Adrenal gland (tissue), 12 donors: ENCODE results near the gene RSL1D1. TPM values are rescaled to one million over a fixed set of nuclear protein-coding genes. Genes with fewer than 3 reads are reported as not detected.
A peak's percentile ranks its signal among the peaks of the same experiment; 100 is the strongest.

Experiments used
- DNase-seq, 7 donors: peaks; one replicate each; pipeline ENCODE4 v3.0.0-alpha.2; 2019 to 2020
- H3K27ac ChIP-seq, 5 donors: fragments of 200-600 bp; sonication (generic) in 4 of 5; 1 replicate in 3 of 5; 2 replicates in 2 of 5; pipeline versions ENCODE4 v1.5.1 to v1.8.0; 2016 to 2020; ENCODE audit warnings: mild to moderate bottlenecking in 1 of 5
- H3K27me3 ChIP-seq: fragments of 200-600 bp; 2 replicates; pipeline ENCODE4 v1.8.0; 2021
- H3K36me3 ChIP-seq, 2 donors: fragments of 200-600 bp; replicated peaks in 1 of 2; 1 replicate in 1 of 2; 2 replicates in 1 of 2; pipeline versions ENCODE4 v1.5.1 to v1.8.0; 2018 to 2022
- H3K4me1 ChIP-seq, 2 donors: fragments of 200-600 bp; replicated peaks in 1 of 2; 1 replicate in 1 of 2; 2 replicates in 1 of 2; pipeline versions ENCODE4 v1.5.1 to v1.8.0; 2018 to 2021
- H3K4me3 ChIP-seq, 4 donors: fragments of 200-600 bp; sonication (generic) in 3 of 4; one replicate each; pipeline ENCODE4 v1.5.1; 2016 to 2018
- H3K9me3 ChIP-seq, 3 donors: fragments of 200-600 bp; sonication (generic) in 1 of 3; replicated peaks in 1 of 3; 1 replicate in 2 of 3; 2 replicates in 1 of 3; pipeline versions ENCODE4 v1.5.1 to v1.8.0; 2016 to 2021
- POLR2A ChIP-seq, 2 donors: fragments of 450-650 bp; IDR thresholded peaks; one replicate each; pipeline ENCODE4 v1.6.1; 2017; ENCODE audit warnings: antibody characterized with exemption in 2 of 2, mild to moderate bottlenecking in 2 of 2, moderate library complexity in 1 of 2
- WGBS, 4 donors: extraction: QIAGEN DNeasy Blood & Tissue Kit in 2 of 4; methylation state at CpG; one replicate each; pipeline versions ENCODE4 v1.1.5 to v1.1.7; 2013 to 2017; 5-methylcytosine and 5-hydroxymethylcytosine counted together
- intact Hi-C, 2 donors: fragments of 100-400 bp; cut with DNase I; formaldehyde crosslinking; loops; one replicate each; pipeline versions ENCODE4 v1.14.1 to v1.15.0; 2022 to 2023
- polyA plus RNA-seq, 3 donors: library from polyadenylated mRNA; stranded (reverse); fragments of 200-250 nt in 2 of 3; fragments of 350-450 nt in 1 of 3; fragmentation: Illumina TruSeq in 1 of 3; extraction: RNeasy Lipid Tissue Mini Kit (QIAGEN cat#74804) in 1 of 3; gene quantifications; one replicate each; pipeline ENCODE4 v1.2.3, GENCODE V29; 2013 to 2014
- total RNA-seq, 9 donors: library from RNA; depleted of rRNA in 4 of 9; stranded (reverse); fragments of >200 nt in 4 of 9; fragments of 120-200 nt in 1 of 9; fragmentation: NEBNext Ultra II Directional in 1 of 9; extraction: Animal tissue kit (Norgen Biotek cat#: 25700) in 1 of 9; gene quantifications; one replicate each; pipeline versions ENCODE4 v1.1.0 to v1.2.4, GENCODE V29; 2013 to 2023
- TF ChIP-seq, protein P1 (sequence below), 6 experiments: fragments of 450-650 bp in 4 of 6; fragments of 200-600 bp in 2 of 6; sonication (generic) in 1 of 6; IDR thresholded peaks; 1 replicate in 5 of 6; 2 replicates in 1 of 6; pipeline versions ENCODE4 v1.5.1 to v1.8.0; 2016 to 2021; ENCODE audit warnings: antibody characterized with exemption in 6 of 6, mild to moderate bottlenecking in 2 of 6, moderate library complexity in 1 of 6
- donor health status: healthy with polysubstance abuse.
- donor health status: Bipolar disorder and iron deficiency.
- donor health status: DM: yes; HTN: yes; CAD: no.
- donor health status: DM: no; HTN: no; CAD: no.
- donor health status: DM: no; HTN: no; CAD: no.
- donor health status: DM: yes; HTN: yes; CAD: no.

The RSL1D1 gene
- total and polyA plus RNA-seq, 12 donors, result 40.1 to 511 (median 124) TPM

DNA sequence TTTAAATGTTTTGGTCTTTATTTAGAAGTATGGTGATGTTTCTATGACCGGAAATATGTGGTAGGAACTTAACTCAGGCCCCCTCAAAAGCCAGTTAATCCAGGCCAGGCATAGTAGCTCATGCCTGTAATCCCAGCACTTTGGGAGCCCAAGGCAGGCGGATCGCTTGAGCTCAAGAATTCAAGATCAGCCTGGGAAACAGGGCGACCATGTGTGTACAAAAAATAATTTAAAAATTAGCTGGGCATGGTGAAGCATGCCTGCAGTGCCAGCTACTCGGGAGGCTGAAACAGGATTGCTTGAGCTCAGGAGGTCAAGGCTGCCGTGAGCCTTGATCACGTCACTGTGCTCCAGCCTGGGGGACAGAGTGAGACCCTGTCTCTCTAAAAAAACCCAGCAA is 10.3 kb downstream of the RSL1D1 start:
- no peak for DNase-seq
- no peaks in the 10 kb centered on the region for H3K4me1 ChIP-seq
- 76 to 86% (median 80%) methylated on average over 7 of the region's 7 CpGs for WGBS, 4 donors
- H3K27me3 ChIP-seq, result no peaks in the 10 kb centered on the region
- H3K27ac ChIP-seq, result no peak overlapping the region
- H3K36me3 ChIP-seq, result peaks cover 0 to 92% of the 10 kb centered on the region in 2 donors
- no peaks in the 10 kb centered on the region for H3K9me3 ChIP-seq
- no peak overlapping the region for H3K4me3 ChIP-seq
- TF ChIP-seq, protein P1, sequence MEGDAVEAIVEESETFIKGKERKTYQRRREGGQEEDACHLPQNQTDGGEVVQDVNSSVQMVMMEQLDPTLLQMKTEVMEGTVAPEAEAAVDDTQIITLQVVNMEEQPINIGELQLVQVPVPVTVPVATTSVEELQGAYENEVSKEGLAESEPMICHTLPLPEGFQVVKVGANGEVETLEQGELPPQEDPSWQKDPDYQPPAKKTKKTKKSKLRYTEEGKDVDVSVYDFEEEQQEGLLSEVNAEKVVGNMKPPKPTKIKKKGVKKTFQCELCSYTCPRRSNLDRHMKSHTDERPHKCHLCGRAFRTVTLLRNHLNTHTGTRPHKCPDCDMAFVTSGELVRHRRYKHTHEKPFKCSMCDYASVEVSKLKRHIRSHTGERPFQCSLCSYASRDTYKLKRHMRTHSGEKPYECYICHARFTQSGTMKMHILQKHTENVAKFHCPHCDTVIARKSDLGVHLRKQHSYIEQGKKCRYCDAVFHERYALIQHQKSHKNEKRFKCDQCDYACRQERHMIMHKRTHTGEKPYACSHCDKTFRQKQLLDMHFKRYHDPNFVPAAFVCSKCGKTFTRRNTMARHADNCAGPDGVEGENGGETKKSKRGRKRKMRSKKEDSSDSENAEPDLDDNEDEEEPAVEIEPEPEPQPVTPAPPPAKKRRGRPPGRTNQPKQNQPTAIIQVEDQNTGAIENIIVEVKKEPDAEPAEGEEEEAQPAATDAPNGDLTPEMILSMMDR (IDR thresholded peaks at IDR 0.05), result no peak
- TF ChIP-seq POLR2A (IDR thresholded peaks at IDR 0.05), result no peak
- intact Hi-C loops, result no loop called here

DNA sequence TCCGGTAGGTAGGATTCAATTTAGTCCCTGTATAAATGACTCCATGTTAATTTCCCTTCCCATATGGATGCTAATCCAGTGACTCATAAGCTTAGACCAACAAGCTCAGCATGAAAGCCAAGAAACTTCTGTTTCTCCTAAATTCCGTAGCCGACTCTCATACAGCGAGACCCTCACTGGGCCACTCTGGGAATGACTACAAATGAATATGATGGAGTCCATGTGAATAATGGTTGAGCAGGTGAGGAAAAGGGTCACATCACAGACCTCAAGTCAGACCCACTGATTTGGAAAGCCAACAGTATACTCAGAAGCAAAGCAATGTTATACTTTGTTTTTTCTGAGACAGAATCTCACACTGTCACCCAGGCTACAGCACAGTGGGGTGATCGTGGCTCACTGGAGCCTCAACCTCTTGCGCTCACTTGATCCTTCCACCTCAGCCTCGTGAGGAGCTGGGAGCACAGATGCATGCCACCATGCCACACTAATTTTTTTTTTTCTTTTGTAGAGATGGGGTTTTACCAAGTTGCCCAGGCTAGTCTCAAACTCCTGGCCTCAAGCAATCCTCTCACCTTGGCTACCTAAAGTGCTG is 14.6 kb downstream of the RSL1D1 start:
- H3K4me3 ChIP-seq, result no peak overlapping the region
- no peaks in the 10 kb centered on the region for H3K4me1 ChIP-seq
- peaks cover 0 to 52% of the 10 kb centered on the region in 2 donors for H3K36me3 ChIP-seq
- no peak for DNase-seq
- 91 to 97% (median 94%) methylated on average over 7 of the region's 7 CpGs for WGBS, 4 donors
- TF ChIP-seq POLR2A (IDR thresholded peaks at IDR 0.05), result no peak
- TF ChIP-seq, protein P1 (IDR thresholded peaks at IDR 0.05), result no peak
- H3K9me3 ChIP-seq, result no peaks in the 10 kb centered on the region
- H3K27me3 ChIP-seq, result no peaks in the 10 kb centered on the region
- intact Hi-C loops, result no loop called here
- H3K27ac ChIP-seq, result no peak overlapping the region

DNA sequence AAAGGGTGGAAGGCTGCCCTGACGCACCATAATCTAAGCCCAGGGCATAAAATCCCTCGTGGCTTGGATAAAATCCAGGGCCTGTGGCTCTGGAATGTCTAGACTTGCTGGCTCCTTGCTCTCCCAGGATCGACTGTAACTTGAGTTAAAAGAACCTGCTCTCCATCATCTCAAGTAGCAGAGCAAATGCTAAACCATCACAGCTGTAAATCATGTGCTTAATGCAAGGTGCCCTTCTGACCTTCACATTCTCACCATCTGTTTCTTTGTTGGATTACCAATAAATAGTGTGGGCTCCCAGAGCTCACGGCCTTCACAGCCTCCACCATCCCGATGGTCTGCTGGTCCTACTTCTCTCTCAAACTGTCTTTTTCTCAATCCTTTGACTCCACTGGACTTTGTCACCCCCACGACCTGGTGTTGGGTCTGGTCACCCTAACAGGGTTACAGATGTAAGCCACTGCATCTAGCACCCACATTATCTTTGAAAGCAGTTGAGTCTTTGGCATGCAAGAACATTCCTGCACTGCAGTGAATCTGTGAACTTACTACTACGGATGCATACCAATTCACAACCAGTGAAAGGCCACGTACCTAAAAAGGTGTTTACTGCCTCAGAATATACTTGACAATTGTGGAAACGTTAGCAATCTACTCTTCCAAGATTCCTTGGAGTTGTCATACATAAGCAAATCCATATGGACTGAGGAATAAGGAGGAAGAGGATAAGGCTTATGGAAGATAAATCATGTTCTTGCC is 15.3 kb downstream of the RSL1D1 start:
- TF ChIP-seq, protein P1 (IDR thresholded peaks at IDR 0.05), result no peak
- no peak for TF ChIP-seq POLR2A (IDR thresholded peaks at IDR 0.05)
- DNase-seq, result peak in 1 of 7 donors; percentile 8
- intact Hi-C loops, result no loop called here
- Histone ChIP-seq H3K27me3 (no peaks in the 10 kb centered on the region), H3K27ac (no peak overlapping the region), H3K36me3 (peaks cover 0 to 45% of the 10 kb centered on the region in 2 donors), H3K4me1 (no peaks in the 10 kb centered on the region), H3K4me3 (no peak overlapping the region), H3K9me3 (no peaks in the 10 kb centered on the region)
- 51 to 75% (median 59%) methylated on average over 9 of the region's 9 CpGs for WGBS, 4 donors

DNA sequence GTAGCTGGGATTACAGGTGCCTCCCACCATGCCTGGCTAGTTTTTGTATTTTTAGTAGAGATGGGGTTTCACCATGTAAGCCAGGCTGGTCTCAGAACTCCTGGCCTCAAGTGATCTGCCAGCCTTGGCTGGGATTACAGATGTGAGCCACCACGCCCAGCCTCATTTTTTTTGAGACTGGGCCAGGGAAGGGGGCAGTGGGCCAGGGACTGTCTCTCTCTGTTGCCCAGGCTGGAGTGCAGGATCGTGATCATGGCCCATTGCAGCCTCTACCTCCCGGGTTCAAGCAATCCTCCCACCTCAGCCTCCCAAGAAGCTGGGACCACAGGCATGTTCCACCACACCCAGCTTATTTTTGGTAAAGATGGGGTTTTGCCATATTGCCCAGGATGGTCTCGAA is 16.0 kb downstream of the RSL1D1 start:
- no peak overlapping the region for H3K4me3 ChIP-seq
- peaks cover 0 to 38% of the 10 kb centered on the region in 2 donors for H3K36me3 ChIP-seq
- TF ChIP-seq POLR2A (IDR thresholded peaks at IDR 0.05), result no peak
- TF ChIP-seq, protein P1 (IDR thresholded peaks at IDR 0.05), result no peak
- no peaks in the 10 kb centered on the region for H3K4me1 ChIP-seq
- no peaks in the 10 kb centered on the region for H3K27me3 ChIP-seq
- 75 to 87% (median 84%) methylated on average over 4 of the region's 4 CpGs for WGBS, 4 donors
- H3K27ac ChIP-seq, result no peak overlapping the region
- no peak for DNase-seq
- intact Hi-C loops, result no loop called here
- H3K9me3 ChIP-seq, result no peaks in the 10 kb centered on the region
